GM19099 (cell line): Measurements from ENCODE around the gene TYW1B.

ENCODE experiments used
- POLR2A ChIP-seq: IDR thresholded peaks from 3 replicates; pipeline ENCODE4 v1.6.1; 2011; ENCODE audit warnings: low read depth; ENCODE audit not compliant: insufficient read length; ENCODE audit errors: extremely low read depth

The TYW1B gene, protein sequence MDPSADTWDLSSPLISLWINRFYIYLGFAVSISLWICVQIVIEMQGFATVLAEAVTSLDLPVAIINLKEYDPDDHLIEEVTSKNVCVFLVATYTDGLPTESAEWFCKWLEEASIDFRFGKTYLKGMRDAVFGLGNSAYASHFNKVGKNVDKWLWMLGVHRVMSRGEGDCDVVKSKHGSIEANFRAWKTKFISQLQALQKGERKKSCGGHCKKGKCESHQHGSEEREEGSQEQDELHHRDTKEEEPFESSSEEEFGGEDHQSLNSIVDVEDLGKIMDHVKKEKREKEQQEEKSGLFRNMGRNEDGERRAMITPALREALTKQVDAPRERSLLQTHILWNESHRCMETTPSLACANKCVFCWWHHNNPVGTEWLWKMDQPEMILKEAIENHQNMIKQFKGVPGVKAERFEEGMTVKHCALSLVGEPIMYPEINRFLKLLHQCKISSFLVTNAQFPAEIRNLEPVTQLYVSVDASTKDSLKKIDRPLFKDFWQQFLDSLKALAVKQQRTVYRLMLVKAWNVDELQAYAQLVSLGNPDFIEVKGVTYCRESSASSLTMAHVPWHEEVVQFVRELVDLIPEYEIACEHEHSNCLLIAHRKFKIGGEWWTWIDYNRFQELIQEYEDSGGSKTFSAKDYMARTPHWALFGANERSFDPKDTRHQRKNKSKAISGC

DNA sequence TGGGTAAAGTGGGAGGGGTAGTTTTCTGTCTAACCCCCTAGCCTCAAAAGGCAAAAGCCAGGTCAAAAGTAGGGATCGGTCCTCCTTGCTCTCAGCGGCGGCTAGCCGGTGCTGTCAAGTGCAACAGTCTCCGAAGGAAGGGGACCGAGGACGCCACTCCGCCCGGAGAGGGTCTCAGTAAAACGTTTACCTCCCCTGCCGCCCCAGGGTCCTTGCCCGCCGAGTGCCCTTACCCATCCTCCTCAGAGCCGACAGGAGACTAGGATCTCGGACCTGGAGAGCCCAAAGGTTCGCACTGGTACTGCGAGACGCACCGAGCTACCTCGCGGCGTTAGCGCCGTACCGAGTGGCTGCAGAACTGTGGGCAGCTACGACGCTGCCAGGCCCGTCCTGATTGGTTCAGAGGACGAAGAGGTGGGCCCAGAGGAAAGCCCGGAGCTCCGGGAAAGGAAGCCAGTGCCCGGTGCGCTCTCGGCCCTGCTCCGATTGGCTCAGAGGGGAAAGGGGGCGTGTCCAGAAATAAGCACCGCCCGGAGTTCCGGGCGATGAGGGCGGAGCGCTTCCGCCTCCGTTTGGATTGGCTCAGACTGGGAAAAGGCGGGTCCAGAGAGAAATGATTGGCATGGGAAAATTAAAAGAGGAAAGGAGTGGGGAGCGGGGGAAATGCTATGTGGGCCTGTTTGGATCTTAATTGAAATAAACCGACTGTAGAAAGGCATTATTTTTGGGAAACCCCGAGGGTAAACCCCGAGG, at the start of gene TYW1B:
Gene TYW1B, minus strand, starts transcription at position 362 of the 753 bp plus-strand sequence. Its CDS starts 125 bp downstream, at position 237.
- TF ChIP-seq POLR2A, result peak; percentile 82

DNA sequence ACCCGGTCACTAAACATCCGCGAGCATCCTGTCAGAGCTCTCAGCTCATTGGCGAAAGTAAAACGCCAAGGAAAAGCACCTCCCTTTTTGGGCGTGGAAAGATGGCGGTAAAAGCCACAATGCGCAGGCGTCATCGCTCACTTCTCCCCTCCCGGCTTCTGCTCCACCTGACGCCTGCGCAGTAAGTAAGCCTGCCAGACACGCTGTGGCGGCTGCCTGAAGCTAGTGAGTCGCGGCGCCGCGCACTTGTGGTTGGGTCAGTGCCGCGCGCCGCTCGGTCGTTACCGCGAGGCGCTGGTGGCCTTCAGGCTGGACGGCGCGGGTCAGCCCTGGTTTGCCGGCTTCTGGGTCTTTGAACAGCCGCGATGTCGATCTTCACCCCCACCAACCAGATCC, 1.3 kb upstream of the TYW1B start:
- TF ChIP-seq POLR2A, result peak; percentile 80

DNA sequence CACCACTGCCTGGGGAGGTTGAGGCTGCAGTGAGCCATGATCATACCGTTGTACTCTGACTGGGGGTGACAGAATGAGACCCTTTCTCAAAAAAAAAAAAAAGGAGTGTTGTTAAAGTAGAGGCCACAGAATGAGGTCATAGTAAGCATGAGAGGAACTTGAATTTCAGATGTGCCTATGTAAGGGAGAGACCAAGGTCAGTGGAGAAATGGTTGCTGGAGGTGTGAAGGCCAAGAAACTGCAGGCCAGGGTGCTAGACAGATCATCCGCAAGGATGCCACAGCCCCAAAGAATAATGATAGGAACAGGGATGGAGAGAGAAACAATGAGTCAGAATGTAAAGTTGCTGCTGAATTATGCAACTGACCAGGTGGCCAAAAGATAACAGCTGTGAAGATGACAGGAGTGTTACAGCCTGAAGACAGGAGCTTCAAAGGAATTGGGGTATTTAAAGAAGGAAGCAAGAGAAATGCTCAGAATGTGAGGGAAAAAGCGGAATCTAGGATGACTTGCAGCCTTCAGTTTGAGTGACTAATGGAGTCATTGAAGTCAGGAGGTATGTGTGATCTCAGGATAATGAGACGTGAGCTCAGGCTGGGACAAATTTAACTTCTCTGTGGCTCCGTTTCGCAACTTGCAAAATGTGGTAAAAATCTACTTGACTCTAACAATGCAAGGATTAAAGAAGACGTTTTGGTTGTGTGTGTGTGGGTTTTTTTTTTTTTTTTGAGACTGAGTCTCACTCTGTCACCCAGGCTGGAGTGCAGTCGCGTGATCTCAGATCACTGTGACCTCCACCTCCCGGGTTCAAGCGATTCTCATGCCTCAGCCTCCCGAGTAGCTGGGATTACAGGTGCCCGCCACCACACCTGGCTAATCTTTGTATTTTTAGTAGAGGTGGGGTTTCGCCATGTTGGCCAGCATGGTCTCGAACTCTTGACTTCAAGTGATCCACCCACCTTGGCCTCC, 22.2 kb downstream of the TYW1B start:
- TF ChIP-seq POLR2A, result no peak

DNA sequence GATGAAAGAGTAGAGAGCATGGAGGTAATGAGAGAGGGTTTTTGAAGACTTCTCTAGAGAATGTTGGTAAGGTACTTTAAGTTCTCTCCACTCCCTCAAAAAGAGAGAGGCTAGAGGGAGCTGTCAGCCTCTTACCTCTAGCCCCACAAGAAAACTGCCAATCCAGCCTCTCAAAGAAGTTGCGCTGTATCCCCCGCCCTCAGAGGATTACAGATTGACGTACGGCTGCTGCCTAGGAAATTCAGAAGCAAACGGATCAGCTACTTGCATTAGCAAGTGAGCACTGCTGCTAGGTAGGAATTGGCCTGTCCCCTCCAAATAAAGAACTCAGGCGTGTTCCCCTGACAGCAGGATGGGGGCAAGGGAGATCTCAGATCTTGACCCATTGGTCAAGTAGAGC, 34.2 kb downstream of the TYW1B start:
- no peak for TF ChIP-seq POLR2A

DNA sequence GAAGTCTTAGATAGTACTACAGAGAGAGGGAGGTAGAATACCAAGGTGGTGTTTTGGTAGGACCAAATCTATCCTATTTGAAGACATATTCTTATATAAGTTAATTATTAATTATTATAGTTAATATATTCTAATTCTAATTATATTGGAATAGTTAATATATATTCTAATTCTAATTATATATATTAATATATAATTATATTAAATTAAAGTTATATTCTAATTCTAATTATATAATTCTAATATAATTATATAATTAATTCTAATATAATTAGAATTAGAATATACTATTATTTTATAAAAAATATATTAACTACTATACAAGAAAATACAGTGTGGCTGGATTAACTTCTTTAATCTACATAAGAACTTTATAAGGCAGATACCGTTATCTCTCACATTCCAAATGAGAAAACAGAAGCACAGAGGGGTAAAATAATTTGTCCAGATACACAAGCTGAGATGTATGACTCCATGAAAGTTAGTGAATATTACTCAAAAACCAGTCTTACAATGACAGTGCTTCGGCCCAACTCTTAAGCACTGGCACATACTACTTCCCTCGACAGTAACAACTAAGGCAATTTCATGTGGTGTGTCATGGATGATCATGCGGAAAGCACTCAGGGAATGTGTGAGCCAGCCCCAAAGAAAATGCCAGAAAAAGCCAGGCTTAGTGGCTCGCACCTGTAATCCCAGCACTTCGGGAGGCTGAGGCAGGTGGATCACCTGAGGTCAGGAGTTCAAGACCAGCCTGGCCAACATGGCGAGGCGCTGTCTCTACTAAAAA, 42.6 kb downstream of the TYW1B start:
- no peak for TF ChIP-seq POLR2A

DNA sequence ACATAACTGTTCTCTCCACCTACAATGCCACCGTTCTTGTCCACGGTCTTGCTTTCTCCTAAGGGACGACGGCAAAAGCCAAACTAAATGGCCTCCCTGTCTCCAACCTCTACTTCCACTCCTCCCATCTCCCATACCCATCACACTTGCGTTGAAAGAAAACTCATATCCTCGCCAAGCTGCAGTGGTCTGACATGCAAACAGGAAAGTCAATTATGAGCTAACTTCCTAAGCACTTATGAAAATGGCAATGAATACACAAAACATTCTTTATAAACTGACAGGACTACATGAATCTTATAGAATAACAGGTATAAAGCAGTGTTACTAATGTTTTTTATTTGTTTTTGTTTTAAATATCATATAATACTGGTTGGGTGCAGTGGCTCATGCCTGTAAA, 46.4 kb downstream of the TYW1B start:
- no peak for TF ChIP-seq POLR2A

DNA sequence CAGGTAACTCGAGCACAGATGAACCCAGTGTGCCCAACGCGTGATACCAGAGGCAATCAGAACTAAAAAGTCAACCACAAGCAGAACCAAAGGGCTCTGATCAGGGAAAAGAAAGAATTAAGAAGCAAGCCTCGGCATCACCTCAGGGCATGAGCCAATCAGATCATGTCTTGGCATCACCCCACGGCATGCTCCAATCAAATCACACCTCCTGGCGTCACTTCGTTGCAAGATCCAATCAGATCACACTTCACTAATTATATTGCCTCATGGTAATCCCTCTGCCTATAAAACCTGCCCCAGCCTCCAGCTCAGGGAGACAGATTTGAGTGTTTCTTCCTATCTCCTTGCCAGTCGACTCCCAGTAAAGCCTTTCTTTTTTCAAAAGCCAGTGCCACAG, 46.8 kb downstream of the TYW1B start:
- TF ChIP-seq POLR2A, result no peak

DNA sequence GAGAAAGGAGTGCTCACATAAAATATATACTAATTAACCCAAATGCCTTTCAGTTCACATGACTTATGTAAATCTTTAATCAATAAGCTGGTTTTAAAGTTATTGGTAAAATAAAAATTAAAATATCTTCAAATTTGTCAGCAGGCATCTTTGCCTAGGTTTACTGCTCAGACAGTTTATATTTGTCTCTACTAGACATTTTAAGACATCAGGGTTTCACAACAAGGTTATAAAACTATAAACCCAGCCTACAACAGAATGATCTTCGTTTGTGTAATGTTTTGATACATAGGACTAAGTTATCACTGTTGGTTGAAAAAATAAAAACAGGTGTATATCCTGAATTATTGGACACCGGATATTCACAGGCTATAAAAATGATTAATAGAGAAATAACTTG, 67.4 kb downstream of the TYW1B start:
- no peak for TF ChIP-seq POLR2A

DNA sequence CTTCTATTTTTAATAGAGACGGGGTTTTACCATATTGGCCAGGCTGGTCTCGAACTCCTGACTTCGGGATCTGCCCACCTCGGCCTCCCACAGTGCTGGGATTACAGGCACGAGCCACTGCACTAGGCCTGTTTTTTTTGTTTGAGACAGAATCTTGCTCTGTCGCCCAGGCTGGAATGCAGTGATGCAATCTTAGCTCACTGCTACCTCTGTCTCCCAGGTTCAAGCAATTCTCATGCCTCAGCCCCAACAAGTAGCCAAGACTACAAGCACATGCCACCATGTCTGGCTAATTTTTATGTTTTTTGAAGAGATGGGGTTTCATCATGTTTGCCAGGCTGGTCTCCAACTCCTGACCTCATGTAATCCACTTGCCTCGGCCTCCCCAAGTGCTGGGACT, 73.7 kb downstream of the TYW1B start:
- TF ChIP-seq POLR2A, result no peak

DNA sequence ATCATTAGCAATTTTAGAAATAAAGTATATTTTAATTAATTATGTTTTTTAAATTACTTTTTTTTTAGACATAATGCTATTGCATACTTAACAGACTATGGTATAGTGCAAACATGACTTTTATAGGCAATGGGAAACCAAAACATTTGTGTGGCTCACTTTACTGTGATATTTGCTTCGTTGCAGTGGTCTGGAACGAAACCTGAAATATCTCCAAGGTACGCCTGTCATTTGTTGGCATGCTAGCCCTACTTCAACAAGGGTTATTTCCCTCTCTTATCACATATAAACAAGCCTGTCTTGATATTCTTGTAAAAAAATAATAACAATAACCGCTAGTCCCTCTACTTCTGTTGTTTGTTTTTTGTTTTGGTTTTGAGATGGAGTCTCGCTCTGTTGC, 74.2 kb downstream of the TYW1B start:
- TF ChIP-seq POLR2A, result no peak

DNA sequence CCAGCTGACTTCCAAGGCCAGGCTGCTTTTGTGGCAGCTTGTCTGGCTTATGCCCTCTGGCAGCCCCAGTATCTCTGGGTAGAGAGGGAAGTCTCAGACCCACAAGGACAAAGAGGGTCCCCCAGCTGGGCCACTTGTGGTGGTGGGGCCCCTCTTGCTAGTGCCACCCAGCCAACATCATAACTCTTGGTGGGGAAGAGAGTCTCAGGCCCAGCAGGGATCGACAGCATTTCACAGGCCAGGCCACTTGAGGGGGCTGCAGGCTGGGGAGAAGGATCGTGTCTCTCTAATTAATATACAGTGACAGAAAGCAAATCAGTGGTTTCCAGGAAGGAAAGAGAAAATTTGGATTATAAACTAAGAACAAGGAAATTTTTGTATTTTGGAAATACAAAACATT, 76.0 kb downstream of the TYW1B start:
- no peak for TF ChIP-seq POLR2A

DNA sequence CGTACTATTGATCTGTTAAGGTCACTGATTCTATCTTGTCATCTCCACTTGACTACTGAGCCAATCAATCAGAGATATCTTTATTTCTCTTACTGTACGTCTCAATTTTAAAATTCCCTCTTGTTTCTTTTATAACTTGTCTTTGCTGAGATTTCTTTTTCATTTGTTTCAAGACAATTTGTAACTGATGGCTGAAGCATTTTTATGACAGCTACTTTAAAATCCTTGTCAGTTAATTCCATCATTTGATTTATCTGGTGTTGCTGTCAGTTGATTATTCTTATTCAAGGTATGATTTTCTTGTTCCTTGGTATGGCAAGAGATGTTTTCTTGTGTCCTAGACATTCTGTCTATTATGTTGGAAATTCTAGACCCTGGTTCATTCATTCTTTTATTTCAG, 76.6 kb downstream of the TYW1B start:
- no peak for TF ChIP-seq POLR2A

DNA sequence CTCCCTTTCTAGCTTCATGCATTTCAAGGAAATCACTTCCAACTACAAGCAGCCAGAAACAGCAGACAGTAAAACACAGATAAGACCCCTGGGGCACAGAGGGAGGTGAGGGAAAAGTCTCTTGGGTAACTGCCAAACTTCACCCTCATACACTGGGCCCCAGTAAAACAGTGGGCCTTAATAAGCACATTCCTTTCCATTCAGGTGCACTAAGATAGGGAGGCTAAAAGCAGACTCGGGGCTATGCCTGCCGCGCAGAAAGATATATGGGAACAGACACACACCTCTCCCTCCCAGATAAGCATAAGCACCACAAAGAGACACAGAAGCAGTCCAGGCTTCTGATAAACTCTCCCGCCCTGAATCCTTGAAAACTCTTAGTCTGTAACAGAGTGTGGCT, 117.0 kb downstream of the TYW1B start:
- TF ChIP-seq POLR2A, result no peak

DNA sequence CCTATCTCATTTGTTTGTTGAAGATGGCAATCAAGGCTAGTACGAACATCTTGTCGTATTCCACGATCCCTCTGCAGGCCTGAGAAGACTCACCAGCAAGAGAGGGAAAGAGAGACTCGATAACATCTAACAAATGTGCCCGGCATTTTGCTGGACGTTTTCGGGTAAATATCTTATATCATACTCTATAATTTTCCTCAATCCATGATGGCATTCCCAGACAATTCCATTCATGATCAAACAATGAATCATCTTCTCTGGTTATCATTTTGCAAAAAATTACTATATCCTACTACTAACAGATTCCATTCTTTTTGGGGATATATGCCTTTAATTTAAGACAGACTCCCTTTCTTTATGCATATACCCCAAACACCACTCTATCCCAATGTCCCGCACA, 118.1 kb downstream of the TYW1B start:
- no peak for TF ChIP-seq POLR2A
